ENCODE data around the gene SMIM12.

DNA sequence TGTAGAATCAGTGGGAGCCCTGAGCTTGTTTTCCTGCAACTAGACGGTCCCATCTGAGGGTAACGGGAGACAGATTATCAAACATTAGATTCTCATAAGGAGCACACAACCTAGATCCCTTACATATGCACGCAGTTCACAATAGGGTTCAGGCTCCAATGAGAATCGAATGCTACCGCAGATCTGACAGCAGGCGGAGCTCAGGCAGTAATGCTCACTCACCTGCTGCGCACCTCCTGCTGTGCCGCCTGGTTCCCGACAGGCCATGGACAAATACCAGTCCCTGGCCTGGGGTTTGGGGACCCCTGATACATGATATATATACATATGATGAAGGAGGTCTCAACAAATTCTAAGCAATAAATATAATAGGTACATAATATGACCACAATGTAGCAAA is 19.7 kb upstream of the SMIM12 start:
- TF ChIP-seq, protein P1, sequence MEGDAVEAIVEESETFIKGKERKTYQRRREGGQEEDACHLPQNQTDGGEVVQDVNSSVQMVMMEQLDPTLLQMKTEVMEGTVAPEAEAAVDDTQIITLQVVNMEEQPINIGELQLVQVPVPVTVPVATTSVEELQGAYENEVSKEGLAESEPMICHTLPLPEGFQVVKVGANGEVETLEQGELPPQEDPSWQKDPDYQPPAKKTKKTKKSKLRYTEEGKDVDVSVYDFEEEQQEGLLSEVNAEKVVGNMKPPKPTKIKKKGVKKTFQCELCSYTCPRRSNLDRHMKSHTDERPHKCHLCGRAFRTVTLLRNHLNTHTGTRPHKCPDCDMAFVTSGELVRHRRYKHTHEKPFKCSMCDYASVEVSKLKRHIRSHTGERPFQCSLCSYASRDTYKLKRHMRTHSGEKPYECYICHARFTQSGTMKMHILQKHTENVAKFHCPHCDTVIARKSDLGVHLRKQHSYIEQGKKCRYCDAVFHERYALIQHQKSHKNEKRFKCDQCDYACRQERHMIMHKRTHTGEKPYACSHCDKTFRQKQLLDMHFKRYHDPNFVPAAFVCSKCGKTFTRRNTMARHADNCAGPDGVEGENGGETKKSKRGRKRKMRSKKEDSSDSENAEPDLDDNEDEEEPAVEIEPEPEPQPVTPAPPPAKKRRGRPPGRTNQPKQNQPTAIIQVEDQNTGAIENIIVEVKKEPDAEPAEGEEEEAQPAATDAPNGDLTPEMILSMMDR (IDR thresholded peaks at IDR 0.05) = no peak
- no peak for TF ChIP-seq EZH2 (IDR thresholded peaks at IDR 0.05)
- TF ChIP-seq EZH2phosphoT487 (IDR thresholded peaks at IDR 0.05) = no peak

Measured in neural progenitor cell (in vitro differentiated cells).